CD4-positive, alpha-beta T cell treated with Interleukin-15 for 1 hour (primary cell): ENCODE results near the gene SFSWAP.
"Not testable (repeated sequence)": the region's sequence is repeated elsewhere in the genome, so short reads cannot be mapped to it uniquely, and the experiment has no call there.

ENCODE experiments used
- DNase-seq: peaks from one replicate; pipeline ENCODE4 v3.0.0-alpha.2; 2020

SFSWAP gene

GRCh38 chr12:131679816-131680215 is 31.1 kb upstream of the SFSWAP start:
- DNase-seq, result not testable (repeated sequence)

GRCh38 chr12:131680392-131681256 is 30.3 kb upstream of the SFSWAP start:
- DNase-seq, result not testable (repeated sequence)

GRCh38 chr12:131681257-131681620 is 29.7 kb upstream of the SFSWAP start:
- no peak for DNase-seq

- DNase-seq, result not testable (repeated sequence)
Measured at GRCh38 chr12:131681746-131682509, 29.0 kb upstream of the SFSWAP start.

GRCh38 chr12:131682510-131682895 is 28.4 kb upstream of the SFSWAP start:
- no peak for DNase-seq

- DNase-seq, result no peak
Measured at GRCh38 chr12:131683266-131684014, 27.4 kb upstream of the SFSWAP start.

GRCh38 chr12:131684015-131684725 is 26.7 kb upstream of the SFSWAP start:
- no peak for DNase-seq

- no peak for DNase-seq
Measured at GRCh38 chr12:131687346-131688125, 23.4 kb upstream of the SFSWAP start.

- DNase-seq, result no peak
Measured at GRCh38 chr12:131688131-131688844, 22.6 kb upstream of the SFSWAP start.

- DNase-seq, result no peak
Measured at GRCh38 chr12:131688845-131689154, 22.1 kb upstream of the SFSWAP start.

- DNase-seq, result no peak
Measured at GRCh38 chr12:131690320-131690719, 20.6 kb upstream of the SFSWAP start.

GRCh38 chr12:131692431-131692830 is 18.5 kb upstream of the SFSWAP start:
- no peak for DNase-seq

- DNase-seq, result no peak
Measured at GRCh38 chr12:131693149-131693548, 17.7 kb upstream of the SFSWAP start.

GRCh38 chr12:131694116-131694838 is 16.6 kb upstream of the SFSWAP start:
- DNase-seq, result no peak

- no peak for DNase-seq
Measured at GRCh38 chr12:131695968-131696367, 14.9 kb upstream of the SFSWAP start.

GRCh38 chr12:131698286-131698685 is 12.6 kb upstream of the SFSWAP start:
- no peak for DNase-seq

GRCh38 chr12:131699434-131699833 is 11.5 kb upstream of the SFSWAP start:
- no peak for DNase-seq

- DNase-seq, result no peak
Measured at GRCh38 chr12:131700271-131700670, 10.6 kb upstream of the SFSWAP start.

GRCh38 chr12:131701705-131702572 is 9.0 kb upstream of the SFSWAP start:
- DNase-seq, result no peak

- no peak for DNase-seq
Measured at GRCh38 chr12:131702573-131702877, 8.4 kb upstream of the SFSWAP start.
